KOPT-K1 (cell line): Measurements from ENCODE around the gene EIF4E2.

Experiments used
- H3K27ac ChIP-seq: fragments of 200-600 bp; sonication (generic); 2 replicates; pipeline ENCODE4 v1.5.1; 2016; ENCODE audit warnings: antibody characterized with exemption, mild to moderate bottlenecking, low read depth, low read length; ENCODE audit not compliant: poor library complexity, severe bottlenecking
- H3K36me3 ChIP-seq: fragments of 200-600 bp; sonication (generic); 2 replicates; pipeline ENCODE4 v1.5.1; 2017; ENCODE audit warnings: antibody characterized with exemption, mild to moderate bottlenecking, low read length, moderate library complexity; ENCODE audit not compliant: insufficient read depth
- H3K9me3 ChIP-seq: fragments of 200-600 bp; sonication (generic); 2 replicates; pipeline ENCODE4 v1.5.1; 2017; ENCODE audit warnings: antibody characterized with exemption, low read length, mild to moderate bottlenecking; ENCODE audit not compliant: insufficient read depth, poor library complexity, severe bottlenecking

EIF4E2 gene

DNA sequence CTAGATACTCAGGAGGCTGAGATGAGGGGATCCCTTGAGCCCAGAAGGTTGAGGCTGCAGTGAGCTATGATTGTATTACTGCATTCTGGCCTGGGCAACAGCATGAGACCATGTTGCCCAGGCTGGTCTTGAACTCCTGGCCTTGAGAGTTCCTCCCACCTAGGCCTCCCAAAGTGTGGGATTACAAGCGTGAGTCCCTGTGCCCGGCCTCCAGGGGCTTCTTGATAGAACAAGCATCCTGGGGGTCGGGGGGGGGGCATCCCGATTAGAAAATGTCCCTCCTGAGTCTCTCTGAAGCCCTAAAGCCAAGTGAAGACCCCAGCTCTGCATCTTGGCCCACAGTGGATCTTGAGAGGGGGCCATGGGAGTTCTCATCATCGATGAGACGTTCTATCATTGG, 60.6 kb downstream of the EIF4E2 start:
- no peak overlapping the region for H3K27ac ChIP-seq
- H3K36me3 ChIP-seq: no peaks in the 10 kb centered on the region
- no peaks in the 10 kb centered on the region for H3K9me3 ChIP-seq

DNA sequence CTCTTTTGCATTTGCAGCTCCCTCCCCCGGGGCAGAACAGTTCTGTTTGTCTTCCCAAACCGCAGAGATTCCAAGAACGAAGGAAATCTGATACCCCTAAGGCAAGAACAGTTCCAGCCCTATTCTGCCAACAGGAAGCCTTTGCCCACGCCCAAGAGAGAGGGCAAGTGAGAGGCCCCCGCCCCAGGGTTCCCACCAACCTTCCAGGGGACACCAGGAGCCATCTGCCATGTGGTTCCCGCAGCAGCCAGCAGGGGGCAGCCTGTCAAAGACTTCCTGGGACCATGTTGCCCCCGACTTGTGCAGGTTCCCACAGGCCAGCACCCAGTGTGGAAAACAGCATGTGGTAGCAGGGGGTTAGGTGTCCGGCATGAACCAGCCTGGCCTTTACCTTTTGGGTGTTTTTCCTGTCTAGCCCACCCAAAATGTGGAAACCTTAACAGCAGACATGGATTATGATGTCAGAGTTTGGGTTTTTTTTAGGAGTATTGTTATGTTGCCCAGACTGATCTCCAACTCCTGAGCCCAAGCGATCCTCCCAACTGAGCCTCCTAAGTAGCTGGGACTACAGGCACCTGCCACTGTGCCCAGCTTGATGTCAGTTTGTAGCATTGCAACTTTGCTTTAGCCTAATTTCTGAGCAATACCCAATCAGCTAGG, 61.2 kb downstream of the EIF4E2 start:
- H3K9me3 ChIP-seq: no peaks in the 10 kb centered on the region
- no peak overlapping the region for H3K27ac ChIP-seq
- H3K36me3 ChIP-seq: no peaks in the 10 kb centered on the region

DNA sequence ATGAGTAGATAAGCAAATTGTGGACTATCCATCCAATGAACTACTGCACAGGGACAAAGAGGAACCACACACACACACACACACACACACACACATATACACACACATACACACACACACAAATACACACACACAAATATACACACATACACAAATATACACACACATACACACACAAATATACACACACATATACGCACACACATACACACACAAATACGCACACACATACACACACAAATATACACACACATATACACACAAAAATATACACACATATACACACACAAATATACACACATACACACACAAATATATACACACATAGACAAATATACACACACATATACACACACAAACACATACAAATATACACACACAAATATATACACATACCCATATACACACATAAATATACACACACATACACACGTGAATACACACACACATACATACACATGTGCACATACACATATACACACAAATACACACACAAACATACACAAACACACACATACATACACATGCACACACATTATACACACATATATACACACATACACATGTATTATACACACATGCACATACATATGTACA, 63.1 kb downstream of the EIF4E2 start:
- no peaks in the 10 kb centered on the region for H3K9me3 ChIP-seq
- no peak overlapping the region for H3K27ac ChIP-seq
- no peaks in the 10 kb centered on the region for H3K36me3 ChIP-seq

DNA sequence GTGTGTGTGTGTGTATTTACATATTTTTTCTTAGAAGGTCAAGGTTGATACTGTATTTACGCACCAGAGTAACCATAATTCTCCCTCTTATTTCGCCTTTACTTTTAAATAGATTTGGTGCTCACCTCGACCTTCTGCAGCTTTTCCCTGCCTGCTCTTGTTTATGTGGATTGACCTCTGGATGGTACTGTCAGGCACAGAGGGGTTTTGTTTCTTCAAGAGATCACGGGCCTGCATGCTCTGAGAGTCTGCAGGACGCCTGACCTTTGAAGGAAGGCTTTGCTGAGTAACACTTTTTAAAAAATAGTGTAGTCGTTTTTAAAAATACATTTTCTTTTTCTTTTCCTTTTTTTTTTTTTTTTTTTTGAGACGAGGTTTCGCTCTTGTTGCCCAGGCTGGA, 64.8 kb downstream of the EIF4E2 start:
- no peaks in the 10 kb centered on the region for H3K36me3 ChIP-seq
- no peaks in the 10 kb centered on the region for H3K9me3 ChIP-seq
- H3K27ac ChIP-seq: no peak overlapping the region
